Measurements from ENCODE around the gene VAC14.

VAC14 gene

DNA sequence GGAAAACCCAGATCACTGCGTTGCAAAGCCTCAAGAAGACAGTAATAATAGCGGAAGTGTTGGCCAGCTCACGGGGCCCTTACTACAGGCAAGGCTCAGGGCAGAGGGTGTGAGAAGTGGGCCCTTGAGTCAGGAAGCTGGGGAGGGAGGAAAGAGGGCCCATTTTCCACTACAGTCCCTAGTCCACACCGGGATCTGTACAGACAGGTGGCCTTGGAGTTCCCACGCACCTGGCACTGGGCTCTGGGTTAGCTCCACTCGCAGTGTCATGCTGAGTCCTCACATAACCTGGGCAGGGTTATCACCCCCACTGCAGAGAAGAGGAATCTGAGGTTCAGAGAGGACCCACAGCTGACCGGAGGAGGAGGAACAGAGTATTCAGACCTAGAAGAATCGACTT is 98.3 kb downstream of the VAC14 start:
- TF ChIP-seq, protein P1, sequence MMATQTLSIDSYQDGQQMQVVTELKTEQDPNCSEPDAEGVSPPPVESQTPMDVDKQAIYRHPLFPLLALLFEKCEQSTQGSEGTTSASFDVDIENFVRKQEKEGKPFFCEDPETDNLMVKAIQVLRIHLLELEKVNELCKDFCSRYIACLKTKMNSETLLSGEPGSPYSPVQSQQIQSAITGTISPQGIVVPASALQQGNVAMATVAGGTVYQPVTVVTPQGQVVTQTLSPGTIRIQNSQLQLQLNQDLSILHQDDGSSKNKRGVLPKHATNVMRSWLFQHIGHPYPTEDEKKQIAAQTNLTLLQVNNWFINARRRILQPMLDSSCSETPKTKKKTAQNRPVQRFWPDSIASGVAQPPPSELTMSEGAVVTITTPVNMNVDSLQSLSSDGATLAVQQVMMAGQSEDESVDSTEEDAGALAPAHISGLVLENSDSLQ (IDR thresholded peaks at IDR 0.05) = no peak
- TF ChIP-seq BHLHE40 (IDR thresholded peaks at IDR 0.05; ENCODE audit: borderline replicate concordance) = no peak
- TF ChIP-seq ELF4 (IDR thresholded peaks at IDR 0.05) = no peak
- no peak for TF ChIP-seq HDGF (IDR thresholded peaks at IDR 0.05; ENCODE audit: borderline replicate concordance)
- TF ChIP-seq FOXK2 (IDR thresholded peaks at IDR 0.05) = no peak
- no peak for TF ChIP-seq LEF1 (IDR thresholded peaks at IDR 0.05; ENCODE audit: borderline replicate concordance)
- TF ChIP-seq SUZ12 (IDR thresholded peaks at IDR 0.05) = no peak
- TF ChIP-seq NFRKB (IDR thresholded peaks at IDR 0.05) = no peak
- no peak for TF ChIP-seq ZNF384 (IDR thresholded peaks at IDR 0.05)
- no peak for TF ChIP-seq ARNT (IDR thresholded peaks at IDR 0.05)
- no peak for TF ChIP-seq SP1 (IDR thresholded peaks at IDR 0.05)
- no peak for TF ChIP-seq FOXA1 (IDR thresholded peaks at IDR 0.05)
- no peak for TF ChIP-seq CTBP1 (IDR thresholded peaks at IDR 0.05; ENCODE audit: borderline replicate concordance)
- no peak for TF ChIP-seq TARDBP (IDR thresholded peaks at IDR 0.05)
- TF ChIP-seq FOXM1 (IDR thresholded peaks at IDR 0.05; ENCODE audit: borderline replicate concordance) = no peak
- POLR2A ChIA-PET = no interaction called here
- no peak for DNase-seq (ENCODE audit: extremely low spot score)
- CTCF ChIA-PET = no interaction called here

DNA sequence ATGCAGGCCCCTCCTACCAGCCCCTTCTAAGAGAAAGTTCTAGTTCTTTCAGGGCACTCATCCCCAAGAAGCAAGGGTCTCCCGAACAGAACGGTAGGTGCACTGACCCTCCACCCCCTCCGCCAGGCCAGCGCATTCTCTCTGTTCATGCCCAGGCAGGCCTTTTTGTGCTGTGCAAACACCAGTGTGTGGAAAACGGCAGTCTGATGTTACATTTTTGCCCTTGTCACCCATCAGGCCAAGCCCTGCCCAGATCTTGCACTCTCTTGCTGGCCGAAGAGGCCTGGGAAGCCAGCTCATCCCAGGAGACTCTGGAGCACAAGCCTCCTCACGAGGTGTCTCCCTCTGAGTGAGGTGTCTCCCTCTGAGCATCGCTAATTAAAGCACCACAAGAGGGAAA is 99.0 kb downstream of the VAC14 start:
- CTCF ChIA-PET = no interaction called here
- DNase-seq (ENCODE audit: extremely low spot score) = no peak
- TF ChIP-seq NFRKB (IDR thresholded peaks at IDR 0.05) = no peak
- TF ChIP-seq FOXK2 (IDR thresholded peaks at IDR 0.05) = no peak
- TF ChIP-seq TARDBP (IDR thresholded peaks at IDR 0.05) = no peak
- TF ChIP-seq SUZ12 (IDR thresholded peaks at IDR 0.05) = no peak
- no peak for TF ChIP-seq L3MBTL2 (conservative IDR thresholded peaks at IDR 0.05)
- no peak for TF ChIP-seq BHLHE40 (IDR thresholded peaks at IDR 0.05; ENCODE audit: borderline replicate concordance)
- no peak for TF ChIP-seq LEF1 (IDR thresholded peaks at IDR 0.05; ENCODE audit: borderline replicate concordance)
- TF ChIP-seq SP1 (IDR thresholded peaks at IDR 0.05) = no peak
- no peak for TF ChIP-seq ZNF384 (IDR thresholded peaks at IDR 0.05)
- no peak for TF ChIP-seq ARNT (IDR thresholded peaks at IDR 0.05)
- no peak for TF ChIP-seq HDGF (IDR thresholded peaks at IDR 0.05; ENCODE audit: borderline replicate concordance)
- POLR2A ChIA-PET = no interaction called here

DNA sequence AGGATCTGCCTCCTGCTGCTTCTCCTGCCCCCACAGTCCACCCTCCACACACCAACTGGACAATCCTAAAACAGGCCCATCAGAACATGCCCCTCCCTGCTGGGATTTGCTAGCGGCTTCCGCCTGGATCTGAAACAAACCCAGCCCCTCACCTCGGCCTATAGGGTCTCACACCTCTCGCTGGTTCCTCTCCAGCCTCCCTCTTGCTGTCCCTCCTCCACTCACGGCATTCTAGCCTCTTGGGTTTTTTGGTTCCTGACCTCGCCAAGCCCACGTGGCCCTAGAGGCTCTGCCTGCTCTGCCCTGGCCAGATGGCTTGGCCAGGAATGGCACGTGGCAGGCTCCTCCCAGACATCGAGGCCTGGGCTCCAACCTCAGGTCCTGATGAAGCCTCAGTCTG is 99.4 kb downstream of the VAC14 start:
- TF ChIP-seq FOXK2 (IDR thresholded peaks at IDR 0.05) (no peak), NFRKB (IDR thresholded peaks at IDR 0.05) (no peak), HDGF (IDR thresholded peaks at IDR 0.05; ENCODE audit: borderline replicate concordance) (no peak), FOXA1 (IDR thresholded peaks at IDR 0.05) (no peak), ZNF384 (IDR thresholded peaks at IDR 0.05) (no peak), ELF4 (IDR thresholded peaks at IDR 0.05) (no peak)
- ChIA-PET CTCF (no interaction called here), POLR2A (no interaction called here)
- no peak for DNase-seq (ENCODE audit: extremely low spot score)

DNA sequence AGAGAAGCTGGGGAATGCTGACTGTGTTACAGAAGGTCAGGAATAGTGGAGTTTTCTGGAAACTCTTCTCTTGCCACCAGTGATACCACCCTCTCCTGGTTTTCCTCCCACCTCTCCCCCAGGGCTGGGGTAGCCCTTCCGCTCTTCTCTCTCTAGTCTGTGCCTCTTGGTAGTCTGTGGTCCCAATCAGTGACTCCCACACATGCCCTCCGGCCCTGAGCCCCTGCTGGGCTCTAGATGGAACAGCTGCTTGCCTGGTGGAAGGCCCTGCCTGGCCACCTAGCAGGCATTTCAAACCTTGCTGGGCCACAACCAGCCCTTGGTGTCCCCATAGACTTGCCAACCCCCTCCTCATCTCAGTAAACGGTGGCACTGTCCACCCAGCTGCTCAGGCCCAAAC is 99.9 kb downstream of the VAC14 start:
- ChIA-PET POLR2A (no interaction called here), CTCF (no interaction called here)
- TF ChIP-seq SP1 (IDR thresholded peaks at IDR 0.05) (no peak), FOXM1 (IDR thresholded peaks at IDR 0.05; ENCODE audit: borderline replicate concordance) (no peak), BHLHE40 (IDR thresholded peaks at IDR 0.05; ENCODE audit: borderline replicate concordance) (no peak), HDGF (IDR thresholded peaks at IDR 0.05; ENCODE audit: borderline replicate concordance) (no peak), FOXK2 (IDR thresholded peaks at IDR 0.05) (no peak), ZNF384 (IDR thresholded peaks at IDR 0.05) (no peak)
- no peak for DNase-seq (ENCODE audit: extremely low spot score)

DNA sequence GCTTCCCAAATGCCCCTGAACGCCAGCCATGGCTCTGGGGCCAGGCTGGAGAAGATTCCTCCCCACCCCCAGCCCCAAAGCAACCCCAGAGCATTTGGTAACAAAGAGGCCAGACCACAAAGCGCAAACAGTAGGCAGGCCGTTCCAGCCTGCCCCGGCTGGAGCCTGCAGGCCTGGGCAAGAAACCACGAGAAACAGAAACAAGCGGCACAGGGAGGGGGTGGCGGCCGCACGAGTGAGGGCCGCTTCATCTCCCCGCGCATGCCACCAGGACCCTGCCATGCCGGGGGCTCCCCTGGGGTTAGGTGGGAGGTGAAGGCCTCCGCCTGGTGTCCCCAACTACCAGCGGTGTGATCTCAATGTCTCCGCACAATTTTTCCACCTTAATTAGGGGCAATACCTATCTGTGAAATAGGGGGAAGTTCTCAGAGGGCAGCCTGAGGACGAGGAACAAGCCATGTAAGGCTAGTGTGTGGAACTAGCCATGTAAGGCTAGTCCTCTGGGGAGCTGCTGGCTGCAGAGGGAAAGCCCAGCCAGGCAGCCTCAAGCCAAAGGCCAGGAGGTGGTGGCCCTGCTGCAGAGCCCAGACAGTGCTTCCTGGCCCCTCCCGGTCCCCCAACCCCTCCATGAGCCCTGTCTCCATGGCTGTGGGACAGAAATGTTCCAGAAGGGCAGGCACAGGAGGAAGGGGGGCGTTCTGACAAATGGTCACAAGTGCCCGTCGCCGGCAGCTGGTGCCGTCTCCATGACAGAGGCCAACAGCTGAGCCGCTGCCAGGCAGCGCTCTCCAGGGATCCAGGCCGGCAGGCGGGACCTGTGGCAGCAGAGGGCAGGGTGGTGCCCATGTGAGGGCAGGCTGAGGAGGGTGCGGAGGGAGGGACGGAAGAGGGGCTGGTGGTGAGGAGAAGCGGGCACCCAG is 100.6 kb downstream of the VAC14 start:
- no peak for TF ChIP-seq HDGF (IDR thresholded peaks at IDR 0.05; ENCODE audit: borderline replicate concordance)
- TF ChIP-seq LEF1 (IDR thresholded peaks at IDR 0.05; ENCODE audit: borderline replicate concordance) = no peak
- TF ChIP-seq ZNF384 (IDR thresholded peaks at IDR 0.05) = no peak
- TF ChIP-seq FOXA1 (IDR thresholded peaks at IDR 0.05) = no peak
- TF ChIP-seq NFRKB (IDR thresholded peaks at IDR 0.05) = no peak
- no peak for TF ChIP-seq FOXK2 (IDR thresholded peaks at IDR 0.05)
- TF ChIP-seq BHLHE40 (IDR thresholded peaks at IDR 0.05; ENCODE audit: borderline replicate concordance) = no peak
- TF ChIP-seq SP1 (IDR thresholded peaks at IDR 0.05) = no peak
- TF ChIP-seq CTBP1 (IDR thresholded peaks at IDR 0.05; ENCODE audit: borderline replicate concordance) = no peak
- TF ChIP-seq TARDBP (IDR thresholded peaks at IDR 0.05) = no peak
- CTCF ChIA-PET = no interaction called here

DNA sequence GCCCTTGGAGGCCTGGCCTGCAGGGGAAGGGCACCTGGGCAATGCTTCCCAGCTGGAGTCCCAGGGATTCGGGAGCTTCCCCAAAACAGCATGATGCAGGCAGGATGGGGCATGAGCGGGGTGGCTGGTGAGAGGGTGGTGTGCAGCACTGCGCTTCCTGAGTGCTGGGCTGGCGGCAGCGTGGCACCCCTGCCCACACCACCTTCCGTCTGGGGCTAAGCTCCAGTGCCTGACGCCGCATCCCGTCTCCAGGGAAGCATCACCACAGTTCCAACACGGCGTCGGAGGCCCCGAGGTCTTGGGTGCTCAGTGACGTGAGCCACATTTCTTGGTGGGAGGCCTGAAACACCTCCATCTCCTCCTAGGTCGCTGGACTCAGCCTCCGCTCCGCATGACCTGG is 101.3 kb downstream of the VAC14 start:
- ChIA-PET CTCF (no interaction called here), POLR2A (no interaction called here)
- TF ChIP-seq FOXA1 (IDR thresholded peaks at IDR 0.05) (no peak), ZNF384 (IDR thresholded peaks at IDR 0.05) (no peak), SP1 (IDR thresholded peaks at IDR 0.05) (no peak), CTBP1 (IDR thresholded peaks at IDR 0.05; ENCODE audit: borderline replicate concordance) (no peak), NFRKB (IDR thresholded peaks at IDR 0.05) (no peak), ELF4 (IDR thresholded peaks at IDR 0.05) (no peak), BHLHE40 (IDR thresholded peaks at IDR 0.05; ENCODE audit: borderline replicate concordance) (no peak), L3MBTL2 (conservative IDR thresholded peaks at IDR 0.05) (no peak)
- TF ChIP-seq, protein P1 (IDR thresholded peaks at IDR 0.05) = no peak
- no peak for DNase-seq (ENCODE audit: extremely low spot score)

More for the DNA sequence above, 100.6 kb downstream of the VAC14 start:
- POLR2A ChIA-PET = no interaction called here
- no peak for DNase-seq (ENCODE audit: extremely low spot score)

DNA sequence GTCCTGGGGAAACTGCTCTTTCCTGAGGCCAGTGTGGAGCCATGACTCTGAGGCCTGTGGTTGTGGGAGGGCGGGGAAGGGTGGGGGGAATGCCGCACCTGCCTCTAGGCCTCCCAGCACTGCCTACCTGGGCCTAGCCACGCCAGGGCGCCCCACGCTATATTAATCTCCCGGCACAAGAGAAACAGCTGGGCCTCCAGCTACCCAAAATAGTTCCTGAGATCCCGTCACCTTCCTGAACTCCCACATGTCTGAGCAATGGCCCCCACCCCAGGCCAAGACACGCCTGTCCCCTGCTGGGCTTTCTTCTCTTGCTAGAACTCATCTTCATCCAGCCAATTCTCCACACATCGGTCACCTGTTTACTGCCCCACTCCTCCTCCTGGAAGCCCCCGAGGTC is 102.1 kb downstream of the VAC14 start:
- ChIA-PET POLR2A (no interaction called here), CTCF (no interaction called here)
- TF ChIP-seq ELF4 (IDR thresholded peaks at IDR 0.05) = no peak
- no peak for TF ChIP-seq NFRKB (IDR thresholded peaks at IDR 0.05)
- no peak for TF ChIP-seq FOXA1 (IDR thresholded peaks at IDR 0.05)
- no peak for TF ChIP-seq ZNF384 (IDR thresholded peaks at IDR 0.05)
- no peak for TF ChIP-seq LEF1 (IDR thresholded peaks at IDR 0.05; ENCODE audit: borderline replicate concordance)
- TF ChIP-seq, protein P1 (IDR thresholded peaks at IDR 0.05) = no peak
- TF ChIP-seq FOXK2 (IDR thresholded peaks at IDR 0.05) = no peak
- no peak for TF ChIP-seq SUZ12 (IDR thresholded peaks at IDR 0.05)
- no peak for DNase-seq (ENCODE audit: extremely low spot score)
